K562 (cell line): ENCODE measurements around the gene ECSIT. TPM values are rescaled to one million over a fixed set of nuclear protein-coding genes. Genes with fewer than 3 reads are reported as not detected.

ENCODE experiments used
- ATAC-seq: fragments of 200-7000 bp; cut with Tn5 transposase; 3 replicates; pipeline ENCODE4 v1.9.1; 2020; ENCODE audit warnings: moderate library complexity
- BruUV-seq: library from RNA; stranded (reverse); fragments of 400-500 nt; replicated peaks from 2 replicates; lab custom pipeline; 2021; lab: Mats Ljungman, UMichigan
- CTCF ChIA-PET: fragments of 300-600 bp; formaldehyde crosslinking; extraction: SDS; loops from one replicate; lab custom pipeline; 2021; ENCODE audit warnings: low intra/inter-chr PET ratio; lab: Yijun Ruan, JAX
- POLR2A ChIA-PET: fragments of 300-600, 350-650 bp; sonication (Branson Sonifier 250); formaldehyde crosslinking; extraction: SDS; loops from one replicate; lab custom pipeline; 2021; ENCODE audit warnings: antibody characterized with exemption, inconsistent platforms; lab: Yijun Ruan, JAX
- DNase-seq, 4 experiments: peaks; one replicate each; pipeline versions ENCODE4 v3.0.0 to v3.0.0-alpha.2; 2011 to 2018; ENCODE audit warnings: low spot score in 3 of 4, mixed read lengths in 3 of 4; ENCODE audit errors: extremely low read depth in 1 of 4
- FAIRE-seq: peaks from 2 replicates; lab custom pipeline; 2011; peaks lifted over from hg19 to GRCh38; lab: Jason Lieb, UNC
- H2AFZ ChIP-seq: 2 replicates; pipeline ENCODE4 v1.6.0; 2011; ENCODE audit warnings: low read depth, low read length, control low read depth, inconsistent platforms
- H3K27ac ChIP-seq: fragments of 200-600 bp; 3 replicates; pipeline ENCODE4 v1.8.0; 2011; ENCODE audit warnings: low read depth, mild to moderate bottlenecking, control low read depth, inconsistent platforms, low read length, moderate library complexity, mixed read lengths; ENCODE audit errors: extremely low read depth
- H3K27me3 ChIP-seq, 2 experiments: fragments of 300-600 bp in 1 of 2; 2 replicates in 1 of 2; 3 replicates in 1 of 2; pipeline versions ENCODE4 v1.6.0 to v1.8.0; 2011; ENCODE audit warnings: inconsistent platforms in 2 of 2, low read length in 2 of 2, mild to moderate bottlenecking in 1 of 2, mixed read lengths in 1 of 2, moderate library complexity in 1 of 2; ENCODE audit not compliant: control insufficient read depth in 2 of 2, insufficient read depth in 2 of 2
- H3K36me3 ChIP-seq: fragments of 300-600 bp; 3 replicates; pipeline ENCODE4 v1.8.0; 2011; ENCODE audit warnings: mild to moderate bottlenecking, low read length, inconsistent platforms; ENCODE audit not compliant: control insufficient read depth, insufficient read depth
- H3K4me1 ChIP-seq, 2 experiments: fragments of 200-600 bp in 1 of 2; replicated peaks in 1 of 2; 2 replicates in 1 of 2; 3 replicates in 1 of 2; pipeline versions ENCODE4 v1.5.1 to v1.8.0; 2011; ENCODE audit warnings: inconsistent platforms in 2 of 2, low read length in 2 of 2, mild to moderate bottlenecking in 1 of 2, mixed read lengths in 1 of 2, moderate library complexity in 1 of 2; ENCODE audit not compliant: control insufficient read depth in 2 of 2, insufficient read depth in 2 of 2
- H3K4me2 ChIP-seq: 2 replicates; pipeline ENCODE4 v1.6.1; 2011; ENCODE audit warnings: low read length, control low read depth, inconsistent platforms, mixed read lengths; ENCODE audit not compliant: insufficient read depth
- H3K4me3 ChIP-seq: fragments of 200-600 bp; sonication (generic), shearing (Covaris generic); 2 replicates; pipeline ENCODE4 v1.5.1; 2016; ENCODE audit warnings: control low read depth, inconsistent platforms
- H3K79me2 ChIP-seq: fragments of 200-600 bp; 3 replicates; pipeline ENCODE4 v1.8.0; 2011; ENCODE audit warnings: low read length, inconsistent platforms; ENCODE audit not compliant: control insufficient read depth, insufficient read depth
- H3K9ac ChIP-seq, 2 experiments: 2 replicates each; pipeline versions ENCODE4 v1.6.0 to v1.6.1; 2011; ENCODE audit warnings: low read depth in 2 of 2, low read length in 2 of 2, control low read depth in 1 of 2, inconsistent platforms in 1 of 2, mild to moderate bottlenecking in 1 of 2, mixed read lengths in 1 of 2; ENCODE audit not compliant: insufficient read depth in 1 of 2
- H3K9me1 ChIP-seq: one replicate; pipeline ENCODE4 v1.6.0; 2011; ENCODE audit warnings: inconsistent platforms, mild to moderate bottlenecking, low read length, moderate library complexity; ENCODE audit not compliant: control insufficient read depth, insufficient read depth
- H3K9me3 ChIP-seq: replicated peaks from 2 replicates; pipeline ENCODE4 v1.5.1; 2011; ENCODE audit warnings: low read depth, low read length, inconsistent platforms; ENCODE audit not compliant: control insufficient read depth, insufficient read depth
- H4K20me1 ChIP-seq: replicated peaks from 2 replicates; pipeline ENCODE4 v1.6.1; 2011; ENCODE audit warnings: low read length, inconsistent platforms, mixed read lengths; ENCODE audit not compliant: control insufficient read depth, insufficient read depth
- CBX3 ChIP-seq, 2 experiments: IDR thresholded peaks; 1 replicate in 1 of 2; 2 replicates in 1 of 2; pipeline ENCODE4 v1.6.1; 2012; ENCODE audit warnings: inconsistent platforms in 2 of 2, low read length in 2 of 2, borderline replicate concordance in 1 of 2, control low read depth in 1 of 2
- E2F3 ChIP-seq: fragments of 250-450 bp; sonication (Bioruptor Pico); IDR thresholded peaks from 2 replicates; pipeline ENCODE4 v1.4.0; 2020; ENCODE audit warnings: mild to moderate bottlenecking
- NCOA4 ChIP-seq: fragments of 450-650 bp; IDR thresholded peaks from 2 replicates; pipeline ENCODE4 v1.6.1; 2018; ENCODE audit warnings: mild to moderate bottlenecking; ENCODE audit not compliant: partially characterized antibody
- POLR2A ChIP-seq: fragments of 450-650 bp; conservative IDR thresholded peaks from 2 replicates; pipeline ENCODE4 v1.6.1; 2016
- SRF ChIP-seq, 2 experiments: fragments of 250-450, 450-650 bp in 1 of 2; sonication (Bioruptor Pico) in 1 of 2; sonication (generic) in 1 of 2; formaldehyde crosslinking; IDR thresholded peaks; 2 replicates each; pipeline versions ENCODE4 v1.5.0 to v1.5.1; 2020 to 2022; ENCODE audit warnings: mild to moderate bottlenecking in 1 of 2, missing genetic modification reagents in 1 of 2
- TCF15 ChIP-seq: fragments of 250-450 bp; sonication (Bioruptor Pico); IDR thresholded peaks from 2 replicates; pipeline ENCODE4 v1.8.0; 2022; ENCODE audit warnings: moderate library complexity, mild to moderate bottlenecking, inconsistent platforms
- ZFP30 ChIP-seq: fragments of 250-450 bp; sonication (Bioruptor Pico); IDR thresholded peaks from 2 replicates; pipeline ENCODE4 v1.8.0; 2022; ENCODE audit warnings: moderate library complexity, mild to moderate bottlenecking, inconsistent platforms, borderline replicate concordance
- WGBS: fragments of 100-300 bp; shearing (Covaris generic); methylation state at CpG from one replicate; pipeline ENCODE4 v1.1.6; 2016; ENCODE audit warnings: low coverage, mixed read lengths; ENCODE audit not compliant: insufficient coverage; ENCODE audit errors: missing lambda C conversion rate; 5-methylcytosine and 5-hydroxymethylcytosine counted together
- in situ Hi-C: fragments of 300-500 bp; cut with MboI; formaldehyde crosslinking; loops from 4 replicates; pipeline ENCODE4 v1.15.0; 2018; ENCODE audit warnings: inconsistent platforms, mixed read lengths
- intact Hi-C: fragments of 100-400 bp; cut with micrococcal nuclease; formaldehyde crosslinking; loops from 2 replicates; pipeline ENCODE4 v1.14.2; 2022
- polyA plus RNA-seq, 8 experiments: library from polyadenylated mRNA; depleted of rRNA in 4 of 8; stranded (reverse) in 5 of 8; unstranded in 3 of 8; fragments of >200 nt; fragmentation: Nextera tagmentation in 2 of 8; fragmentation: Illumina TruSeq in 1 of 8; extraction: Ambion mirVana in 2 of 8; extraction: Trizol in 1 of 8; gene quantifications; 2 replicates each; pipeline versions ENCODE4 v1.2.1 to v1.2.3, GENCODE V29; 2011 to 2014; ENCODE audit warnings: inconsistent platforms in 1 of 8, missing spikeins in 1 of 8
- total RNA-seq, 7 experiments: library from RNA; depleted of rRNA in 6 of 7; stranded (reverse); fragments of >200 nt in 6 of 7; fragmentation: Illumina TruSeq in 2 of 7; extraction: Trizol in 2 of 7; gene quantifications; 2 replicates each; pipeline versions ENCODE4 v1.2.1 to v1.2.3, GENCODE V29; 2011 to 2021; ENCODE audit warnings: low replicate concordance in 1 of 7
- TF ChIP-seq, protein P1 (sequence below): fragments of 450-650 bp; formaldehyde crosslinking; IDR thresholded peaks from 2 replicates; pipeline ENCODE4 v1.4.0; 2022; ENCODE audit warnings: missing genetic modification characterization

ECSIT gene
- total and polyA plus RNA-seq, 9 of the 15 experiments (the other 6 are each of a cell fraction or from before 2014, with no cell fraction given): 1.1 to 82.5 (median 43.9) TPM

DNA sequence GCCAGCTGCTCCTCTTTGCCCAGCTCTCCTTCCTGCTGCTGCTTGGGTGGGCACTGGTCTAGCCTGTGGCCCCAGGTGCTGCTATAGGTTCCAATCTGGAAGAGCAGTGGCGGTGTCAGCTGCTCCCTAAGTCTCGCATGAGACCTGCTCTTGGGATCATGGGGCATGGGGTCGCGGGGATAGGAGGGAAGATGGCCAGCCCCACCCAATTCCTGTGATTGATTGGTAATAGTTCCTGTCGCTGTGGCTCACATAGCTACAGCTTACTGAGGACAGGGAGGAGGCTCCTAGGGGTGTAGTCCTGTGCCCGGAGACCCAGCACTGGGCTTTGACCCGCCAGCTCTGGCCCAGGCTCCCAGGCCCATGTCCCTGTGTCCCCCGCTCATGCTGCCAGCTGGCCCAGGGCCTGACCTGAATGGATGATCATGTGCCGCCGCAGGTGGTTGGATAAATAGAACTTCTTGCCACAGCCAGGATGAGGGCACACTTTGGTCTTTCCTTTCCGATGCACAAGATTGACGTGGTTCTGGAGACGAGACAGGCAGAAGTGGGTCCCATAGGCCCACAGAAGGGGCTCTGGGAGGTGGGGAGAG, 43.6 kb downstream of the ECSIT start:
- intact Hi-C loops (loop anchor here (10.0 kb wide), 1 partner anchor 191 kb away; the partner anchor contains the start of gene TSPAN16), in situ Hi-C loops (no loop called here)
- no peaks in the 10 kb centered on the region for H4K20me1 ChIP-seq
- peaks cover 0 to 49% of the 10 kb centered on the region in 2 experiments; a peak in 3 of 5 replicates for H3K4me1 ChIP-seq
- 0 out of 4 replicates have a peak overlapping the region, but pooled peaks of 1 of the 2 experiments have one; percentile 17 for H3K9ac ChIP-seq
- no peak overlapping the region for H3K4me3 ChIP-seq
- ChIA-PET CTCF (interaction anchor here (0.7 kb wide), 1 partner anchor 67 kb away, joined by 5 read pairs; no protein-coding TSS in a partner anchor), POLR2A (interaction anchor here (0.7 to 1.4 kb wide), 4 partner anchors 31 to 192 kb away, joined by 3 to 5 read pairs (median 3); partner anchors contain the start of gene CNN1)
- no peaks in the 10 kb centered on the region for H3K9me1 ChIP-seq
- TF ChIP-seq E2F3 (CRISPR knock-in tag): no peak
- no peak for TF ChIP-seq NCOA4
- no peak for TF ChIP-seq CBX3 (IDR thresholded peaks at IDR 0.05; ENCODE audit: borderline replicate concordance in 1 of 2, low read length in 2 of 2)
- no peak for TF ChIP-seq ZFP30 (CRISPR knock-in tag)
- no peak for TF ChIP-seq POLR2A
- no peak for TF ChIP-seq TCF15 (CRISPR knock-in tag)
- TF ChIP-seq, protein P1, sequence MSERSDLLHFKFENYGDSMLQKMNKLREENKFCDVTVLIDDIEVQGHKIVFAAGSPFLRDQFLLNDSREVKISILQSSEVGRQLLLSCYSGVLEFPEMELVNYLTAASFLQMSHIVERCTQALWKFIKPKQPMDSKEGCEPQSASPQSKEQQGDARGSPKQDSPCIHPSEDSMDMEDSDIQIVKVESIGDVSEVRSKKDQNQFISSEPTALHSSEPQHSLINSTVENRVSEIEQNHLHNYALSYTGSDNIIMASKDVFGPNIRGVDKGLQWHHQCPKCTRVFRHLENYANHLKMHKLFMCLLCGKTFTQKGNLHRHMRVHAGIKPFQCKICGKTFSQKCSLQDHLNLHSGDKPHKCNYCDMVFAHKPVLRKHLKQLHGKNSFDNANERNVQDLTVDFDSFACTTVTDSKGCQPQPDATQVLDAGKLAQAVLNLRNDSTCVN (CRISPR knock-in tag): no peak
- TF ChIP-seq SRF (CRISPR knock-in tag; IDR thresholded peaks at IDR 0.05): no peak
- no peak for FAIRE-seq
- 77% methylated on average over 13 of the region's 13 CpGs for WGBS
- no TSS peak for BruUV-seq
- no peaks in the 10 kb centered on the region for H3K79me2 ChIP-seq
- no peak for ATAC-seq
- H3K4me2 ChIP-seq: no peak overlapping the region
- H3K27ac ChIP-seq: no peak overlapping the region
- H3K36me3 ChIP-seq: no peaks in the 10 kb centered on the region
- no peaks in the 10 kb centered on the region for H3K27me3 ChIP-seq
- no peak overlapping the region for H2AFZ ChIP-seq
- H3K9me3 ChIP-seq: no peaks in the 10 kb centered on the region
- DNase-seq: peak in 1 of 4 experiments; percentile 9
